ENCODE data around the gene DFFB.
"Not testable (repeated sequence)": the region's sequence is repeated elsewhere in the genome, so short reads cannot be mapped to it uniquely, and the experiment has no call there.

The DFFB gene, protein sequence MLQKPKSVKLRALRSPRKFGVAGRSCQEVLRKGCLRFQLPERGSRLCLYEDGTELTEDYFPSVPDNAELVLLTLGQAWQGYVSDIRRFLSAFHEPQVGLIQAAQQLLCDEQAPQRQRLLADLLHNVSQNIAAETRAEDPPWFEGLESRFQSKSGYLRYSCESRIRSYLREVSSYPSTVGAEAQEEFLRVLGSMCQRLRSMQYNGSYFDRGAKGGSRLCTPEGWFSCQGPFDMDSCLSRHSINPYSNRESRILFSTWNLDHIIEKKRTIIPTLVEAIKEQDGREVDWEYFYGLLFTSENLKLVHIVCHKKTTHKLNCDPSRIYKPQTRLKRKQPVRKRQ

DNA sequence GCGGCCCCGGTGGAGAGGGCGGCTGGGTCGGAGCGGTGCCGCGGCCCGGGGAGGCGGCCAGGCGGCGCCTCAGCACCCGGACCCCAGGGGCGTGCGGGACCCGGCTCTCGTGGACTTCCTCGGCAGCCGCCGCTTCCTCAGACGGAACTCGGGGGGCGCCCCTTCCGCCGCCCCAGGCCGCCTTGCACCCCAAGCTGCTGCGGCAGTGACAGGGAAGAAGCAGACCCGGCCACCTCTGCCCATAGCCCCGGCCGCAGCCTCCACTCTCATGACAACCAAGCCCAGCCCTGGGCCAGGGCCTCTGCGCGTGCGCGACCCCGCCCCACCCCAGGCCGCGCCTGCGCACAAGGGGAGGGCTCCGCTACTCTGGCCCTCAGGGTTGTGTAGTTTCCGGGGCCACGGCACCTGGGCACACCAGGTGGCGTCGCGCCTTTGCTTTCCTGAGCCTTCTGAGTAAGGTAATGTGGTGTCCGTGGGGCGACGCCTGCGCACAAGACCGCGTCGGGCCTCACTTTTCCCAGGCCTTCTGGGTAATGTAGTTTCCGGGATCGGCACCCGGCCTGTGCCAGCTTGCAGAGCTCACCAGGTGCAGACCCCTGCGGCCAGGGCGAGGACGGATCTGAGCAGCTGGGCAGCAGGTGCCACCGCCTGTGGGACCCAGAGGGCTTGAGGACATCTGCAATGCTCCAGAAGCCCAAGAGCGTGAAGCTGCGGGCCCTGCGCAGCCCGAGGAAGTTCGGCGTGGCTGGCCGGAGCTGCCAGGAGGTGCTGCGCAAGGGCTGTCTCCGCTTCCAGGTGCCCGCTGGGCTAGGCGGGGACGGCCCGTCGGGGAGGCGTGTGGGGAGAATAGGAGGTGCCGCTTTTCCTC, at the start of gene DFFB, which contains the start of gene CEP104:
TSS of gene DFFB (plus strand) at position 554 of the 868 bp plus-strand sequence. CDS start at position 682, 128 bp downstream.
TSS of gene CEP104 (minus strand) at position 289 of the 868 bp plus-strand sequence. CDS start 4,804 bp downstream, outside the sequence.
- DNase-seq: peak; percentile 92 to 95

DNA sequence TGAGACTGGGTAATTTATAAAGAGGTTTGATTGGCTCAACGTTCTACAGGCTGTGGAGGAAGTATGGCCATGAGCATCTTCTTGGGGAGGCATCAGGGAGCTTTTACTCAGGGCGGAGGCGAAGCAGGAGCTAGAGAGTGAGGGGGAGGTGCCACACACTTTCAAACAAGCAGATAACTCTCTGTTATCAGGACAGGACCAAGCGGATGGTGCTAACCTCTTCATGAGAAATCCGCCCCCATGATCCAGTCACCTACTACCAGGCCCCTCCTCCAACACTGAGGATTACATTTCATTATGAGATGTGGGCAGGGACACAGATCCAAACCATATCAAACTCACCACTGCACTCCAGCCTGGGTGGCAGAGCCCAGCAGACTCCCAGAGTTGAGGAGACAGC, 49.5 kb upstream of the DFFB start:
- no peak for DNase-seq

DNA sequence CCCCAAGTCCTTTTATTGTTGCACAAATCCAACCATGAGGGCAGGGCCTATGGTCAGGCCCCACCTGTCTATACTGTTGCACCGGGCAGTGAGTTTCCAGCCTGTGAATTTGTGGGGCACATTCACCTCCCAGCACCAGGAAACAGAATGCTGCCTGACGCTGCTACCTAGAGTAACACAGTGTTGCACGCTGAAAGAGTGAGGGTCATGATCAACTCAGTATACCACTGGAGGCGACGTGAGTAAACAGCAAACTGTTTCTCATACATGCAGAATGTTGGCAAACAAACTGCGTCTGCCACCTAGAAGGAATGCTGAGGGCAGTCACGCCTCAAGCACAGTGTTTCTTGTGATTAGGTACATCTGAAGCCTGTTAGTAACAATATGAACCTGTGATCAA, 47.6 kb upstream of the DFFB start:
- DNase-seq: no peak

DNA sequence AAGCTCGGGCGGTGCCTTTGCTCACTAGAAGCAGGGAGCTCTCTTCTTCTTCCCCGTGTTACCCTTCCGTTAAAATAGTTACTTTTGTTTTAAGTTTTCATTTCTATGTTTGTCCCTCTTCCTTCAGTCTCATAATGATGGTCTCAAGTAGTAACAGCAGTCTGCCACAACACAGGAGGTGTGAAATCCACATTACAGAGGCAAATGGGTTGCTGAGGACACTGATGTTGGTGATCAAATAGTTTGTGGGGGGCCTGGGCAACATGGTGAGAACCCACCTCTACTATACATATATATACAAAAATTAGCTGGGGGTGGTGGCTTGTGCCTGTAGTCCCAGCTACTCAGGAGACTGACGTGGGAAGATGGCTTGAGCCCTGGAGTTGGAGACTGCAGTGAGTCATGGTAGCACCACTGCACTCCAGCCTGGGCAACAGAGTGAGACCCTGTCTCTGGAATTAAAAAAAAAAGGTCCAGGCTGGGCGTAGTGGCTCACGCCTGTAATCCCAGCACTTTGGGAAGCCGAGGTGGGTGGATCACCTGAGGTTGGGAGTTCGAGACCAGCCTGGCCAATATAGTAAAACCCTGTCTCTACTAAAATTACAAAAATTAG, 47.0 kb upstream of the DFFB start:
- not testable (repeated sequence) for DNase-seq

DNA sequence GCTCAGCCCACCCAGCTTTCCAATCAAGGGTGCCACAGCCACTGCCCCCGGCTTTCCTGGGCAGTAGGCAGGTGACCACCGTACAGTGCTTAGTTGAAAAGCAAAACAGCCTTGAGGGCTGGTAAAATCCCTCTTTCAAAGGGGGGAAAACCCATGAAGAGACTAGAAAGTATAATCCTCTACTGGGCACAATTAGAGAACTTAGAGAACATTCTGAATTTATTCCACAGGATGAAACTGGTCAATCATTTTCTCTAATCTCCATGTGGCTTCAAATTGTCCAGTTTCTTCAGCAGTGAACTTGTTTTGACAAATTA, 45.7 kb upstream of the DFFB start:
- DNase-seq: no peak

DNA sequence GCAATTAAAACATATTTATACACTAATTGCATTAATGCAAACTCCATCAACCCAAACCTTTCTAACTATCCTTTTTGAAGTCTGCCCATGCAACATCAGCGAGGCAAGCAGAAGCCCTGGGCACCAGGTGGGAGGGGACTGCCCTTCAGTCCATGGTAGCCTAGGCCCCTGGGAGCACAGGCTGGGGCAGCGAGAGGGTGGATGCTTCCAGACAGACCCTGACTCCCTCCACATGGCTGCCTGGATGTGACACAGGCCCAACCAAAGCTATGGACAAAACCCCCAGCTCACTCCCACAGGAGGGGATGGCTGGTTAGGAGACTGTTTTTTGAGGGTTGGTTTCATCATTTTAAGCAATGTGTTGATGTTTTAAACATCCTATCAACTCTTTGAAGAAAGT, 43.2 kb upstream of the DFFB start:
- DNase-seq: no peak

DNA sequence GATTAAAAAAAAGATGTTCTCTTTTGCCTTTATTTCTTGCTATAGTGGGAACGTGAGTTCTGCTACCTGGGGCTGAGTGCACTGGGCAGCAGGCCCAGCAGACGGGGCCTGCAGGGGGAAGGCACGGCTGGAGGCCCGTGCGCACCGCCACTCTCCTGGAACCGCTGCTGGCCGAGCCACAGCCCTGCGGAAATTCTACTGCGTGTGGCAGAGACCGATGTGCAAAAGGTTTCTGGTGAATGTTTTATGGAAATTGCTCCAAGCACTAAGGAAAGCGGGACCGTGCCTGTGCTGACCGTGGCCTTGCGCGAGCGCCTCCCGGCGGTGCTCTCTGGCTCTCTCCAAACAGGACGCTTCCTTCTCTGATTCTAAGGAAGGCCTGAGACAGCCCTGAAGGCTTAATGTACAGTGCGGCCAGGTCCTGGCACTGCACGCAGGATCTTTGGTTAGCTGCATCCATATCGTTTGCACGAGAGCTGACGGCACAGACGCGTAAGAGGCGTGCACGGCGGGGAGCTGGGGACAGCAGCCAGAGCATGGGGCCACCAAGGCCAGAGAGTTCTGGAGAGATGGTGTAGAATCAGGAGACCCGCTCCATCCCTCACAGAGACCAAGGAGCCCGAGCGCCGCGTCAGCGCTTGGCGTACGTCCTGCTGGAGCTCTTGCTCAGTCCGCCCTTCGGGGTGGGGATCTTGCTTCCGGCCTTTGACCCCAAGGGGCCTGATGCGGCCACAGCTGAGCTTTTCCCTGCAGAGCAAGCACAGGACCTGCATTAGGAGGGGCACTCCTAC, 42.3 kb upstream of the DFFB start:
- DNase-seq: no peak

DNA sequence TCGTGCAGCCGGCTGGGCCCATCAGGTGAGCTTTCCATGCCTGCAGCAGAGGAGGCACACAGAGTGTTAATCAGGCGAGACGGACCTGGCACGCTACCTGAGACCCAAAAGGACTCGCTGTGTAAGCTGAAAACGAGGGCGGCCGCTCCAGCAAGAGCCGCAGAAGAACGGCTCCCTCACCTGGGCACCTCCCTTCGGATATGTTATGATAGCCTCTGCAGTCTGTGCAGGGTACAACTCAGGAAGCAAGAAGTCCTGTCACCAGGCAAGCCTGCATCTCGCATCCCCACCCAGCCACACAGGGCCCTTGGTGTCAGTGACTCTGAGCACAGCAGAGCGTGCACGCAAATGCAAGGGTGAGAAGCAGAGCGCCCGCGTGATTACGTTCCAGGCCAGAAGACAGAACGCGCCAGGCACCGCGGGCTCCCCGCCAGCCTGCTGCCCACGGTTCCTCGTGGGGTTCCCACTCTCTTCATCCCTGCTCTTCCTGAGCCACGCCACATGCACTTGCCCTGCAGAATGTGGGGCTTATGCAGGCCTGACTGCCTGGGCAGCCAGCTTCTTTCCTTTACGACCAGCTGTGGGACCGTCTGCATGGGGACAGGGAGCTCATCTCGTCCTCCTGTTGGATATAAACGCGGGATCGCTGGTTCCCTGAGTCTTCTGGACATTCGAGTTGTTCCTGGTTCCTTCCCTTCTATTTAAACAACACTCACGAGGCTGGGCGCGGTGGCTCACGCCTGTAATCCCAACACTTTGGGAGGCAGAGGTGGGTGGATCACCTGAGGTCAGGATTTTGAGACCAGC, 40.7 kb upstream of the DFFB start:
- no peak for DNase-seq

DNA sequence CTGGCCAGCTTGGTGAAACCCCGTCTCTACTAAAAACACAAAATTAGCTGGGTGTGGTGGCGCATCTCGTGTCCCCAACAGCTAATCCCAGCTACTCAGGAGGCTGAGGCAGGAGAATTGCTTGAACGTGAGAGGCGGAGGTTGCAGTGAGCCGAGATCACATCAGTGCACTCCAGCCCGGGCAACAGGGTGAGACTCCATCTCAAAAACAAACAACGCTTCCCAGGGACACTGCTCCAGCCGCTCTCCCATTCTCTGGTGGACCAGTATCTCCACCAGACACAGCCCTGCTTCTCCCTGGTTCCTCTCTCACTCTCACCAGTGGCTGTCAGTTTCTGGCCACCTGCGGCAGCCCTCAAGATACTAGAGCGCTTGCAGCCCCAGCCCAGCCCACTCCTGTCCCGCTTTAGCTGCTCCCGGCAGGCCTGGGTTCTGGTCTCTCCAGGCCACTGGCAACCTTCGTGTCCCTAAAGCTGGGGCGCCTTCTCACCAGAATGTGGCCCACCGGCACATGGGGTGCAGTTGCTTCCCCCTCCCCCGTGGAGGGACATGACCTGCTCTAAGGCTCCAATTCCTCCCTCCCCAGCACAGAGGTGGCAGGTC, 40.0 kb upstream of the DFFB start:
- DNase-seq: no peak

DNA sequence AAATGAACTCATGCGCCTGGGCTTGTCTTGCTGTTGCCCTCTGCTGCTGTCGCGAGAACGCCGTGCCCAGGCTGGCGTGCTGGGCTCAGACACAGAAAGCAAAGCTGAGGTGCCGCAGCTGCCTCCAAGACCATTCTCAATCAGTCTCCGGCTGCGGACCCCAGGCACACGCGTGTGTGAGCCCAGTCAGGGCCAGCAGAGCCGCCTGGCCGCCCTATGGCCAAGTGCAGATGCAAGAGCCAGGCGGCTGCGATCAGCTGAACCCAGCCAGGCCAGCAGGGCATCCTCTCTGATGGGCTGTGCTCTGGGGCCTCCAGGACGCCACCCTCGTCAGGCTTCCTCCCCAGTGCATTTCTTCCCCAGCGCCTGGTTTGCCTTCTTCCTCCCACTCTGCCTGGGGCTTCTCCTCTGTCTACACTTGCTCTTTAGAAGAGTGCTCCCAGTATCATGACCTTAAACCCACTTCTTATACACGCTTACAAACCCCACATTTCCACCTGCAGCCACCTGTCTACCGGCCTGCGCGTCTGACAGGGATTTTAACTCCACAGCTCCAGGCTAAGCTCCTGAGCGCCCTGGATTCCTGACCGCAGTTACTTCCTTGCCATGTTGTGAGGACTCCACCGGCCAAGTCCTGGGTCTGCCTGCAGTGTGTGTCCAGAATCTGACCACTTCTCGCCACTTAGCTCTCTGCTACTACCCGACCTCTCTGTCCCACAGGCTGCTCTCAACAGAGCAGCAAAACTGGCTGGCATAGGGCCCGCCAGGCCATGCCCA, 39.3 kb upstream of the DFFB start:
- no peak for DNase-seq

DNA sequence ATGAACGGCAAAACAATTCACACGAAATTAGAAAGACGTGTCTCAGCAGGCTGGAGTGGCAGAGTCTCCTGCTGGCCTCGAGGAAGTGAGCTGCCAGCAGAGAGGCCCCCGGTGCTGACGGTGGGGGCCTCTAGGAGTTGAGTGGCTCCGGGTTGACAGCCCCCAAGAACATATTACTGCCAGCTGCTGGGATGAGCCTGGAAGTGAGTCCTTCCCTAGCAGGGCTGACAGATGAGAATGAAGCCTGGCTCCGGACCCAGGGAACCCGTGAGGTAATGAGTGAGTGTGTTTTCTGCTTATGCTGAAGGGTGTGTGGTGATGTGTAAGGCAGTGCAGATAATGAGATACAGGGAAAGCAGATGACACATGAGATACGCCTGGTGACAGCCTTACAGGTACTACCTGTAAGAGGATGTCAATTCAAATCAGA, 37.5 kb upstream of the DFFB start:
- no peak for DNase-seq

DNA sequence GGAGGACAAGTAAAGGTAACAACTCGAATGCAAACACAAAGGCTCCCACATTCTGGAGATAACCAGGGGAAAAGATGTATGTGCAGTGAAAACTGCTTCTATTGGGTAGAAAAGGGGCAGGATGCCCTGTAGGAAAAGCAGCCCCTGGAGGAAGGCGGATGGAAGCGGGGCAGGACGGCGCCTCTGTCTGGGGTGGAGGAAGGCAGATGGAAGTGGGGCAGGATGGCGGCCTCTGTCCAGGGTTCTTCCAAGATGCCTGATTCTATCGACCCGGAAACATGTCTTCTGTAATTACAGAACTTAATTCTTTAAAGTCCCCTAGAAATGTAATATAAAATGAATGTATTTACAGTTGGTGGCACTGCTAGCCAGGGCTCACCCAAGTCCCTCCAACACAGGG, 37.0 kb upstream of the DFFB start:
- no peak for DNase-seq

DNA sequence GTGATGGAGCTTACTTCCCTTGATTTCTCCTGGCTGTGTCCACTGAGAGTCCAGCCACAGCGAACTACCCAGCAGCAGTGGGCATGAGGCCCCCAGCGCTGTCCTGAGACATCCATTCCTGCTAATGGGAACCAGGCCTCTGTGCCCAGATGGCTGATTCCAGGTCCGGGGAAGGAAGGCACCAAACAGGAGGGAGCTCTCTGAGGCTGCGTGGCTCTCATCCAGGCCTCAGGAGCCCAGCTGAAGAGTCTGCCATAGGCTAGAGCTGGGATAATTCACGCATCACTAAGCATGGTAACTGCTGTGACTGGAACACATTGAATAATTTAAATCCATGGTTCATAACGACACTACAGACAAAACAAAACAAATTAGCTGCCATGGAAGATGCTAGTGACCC, 36.3 kb upstream of the DFFB start:
- DNase-seq: no peak

DNA sequence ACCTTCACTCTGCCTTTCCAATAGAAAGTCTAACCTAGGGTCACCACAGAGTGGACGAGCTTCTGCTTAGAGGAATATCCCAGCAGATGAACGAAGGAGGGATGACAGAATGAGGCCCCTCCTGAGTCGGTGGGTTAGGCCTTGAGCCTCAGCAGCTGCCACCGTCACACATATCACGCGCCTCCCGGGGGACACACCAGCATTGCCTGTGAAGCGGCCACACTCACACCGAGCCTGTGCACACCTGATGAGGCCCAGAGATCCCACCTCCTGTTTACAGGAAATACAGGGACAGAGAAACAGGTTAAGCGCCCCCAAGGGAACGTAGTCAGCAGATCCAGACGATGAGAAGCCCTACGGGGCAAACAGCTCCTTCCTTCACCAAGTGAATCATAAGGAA, 35.8 kb upstream of the DFFB start:
- no peak for DNase-seq

DNA sequence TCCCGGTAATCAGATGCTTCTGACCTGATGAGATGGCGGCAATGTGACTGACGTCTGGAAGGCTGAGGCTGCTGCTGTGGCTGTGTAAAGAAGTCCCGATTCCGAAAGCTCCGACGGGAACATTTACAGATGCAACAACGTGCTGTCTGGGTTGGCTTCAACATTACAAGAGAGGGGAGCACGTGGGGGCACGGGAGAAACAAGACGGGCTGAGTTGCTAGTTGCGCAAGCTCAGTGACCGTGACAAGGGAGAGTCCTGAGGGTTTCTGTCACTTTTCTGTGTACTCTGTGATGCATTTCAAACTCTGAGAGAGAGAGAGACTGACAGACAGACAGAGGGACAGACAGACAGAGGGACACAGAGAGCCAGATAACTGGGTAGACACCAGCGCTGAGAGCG, 35.4 kb upstream of the DFFB start:
- DNase-seq: no peak

DNA sequence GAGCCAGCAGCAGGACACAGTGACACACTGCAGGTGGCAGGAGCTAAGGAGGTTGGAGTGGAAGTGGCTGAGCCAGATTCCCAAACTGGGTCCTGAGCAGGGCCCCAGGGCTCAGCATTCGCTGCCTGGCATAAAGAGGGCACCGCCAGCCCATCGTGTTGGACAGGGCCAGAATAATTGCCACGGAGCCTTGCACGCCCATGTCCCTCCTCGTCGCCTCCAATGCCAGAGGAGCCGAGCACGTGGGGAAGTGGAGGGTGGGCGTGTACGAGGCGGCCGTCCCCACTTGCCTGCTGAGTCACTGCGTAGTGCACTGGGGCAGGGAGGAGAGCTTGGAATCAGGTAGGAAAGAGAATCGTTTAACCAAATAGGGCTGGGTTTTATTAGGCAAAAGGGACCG, 34.9 kb upstream of the DFFB start:
- DNase-seq: no peak

DNA sequence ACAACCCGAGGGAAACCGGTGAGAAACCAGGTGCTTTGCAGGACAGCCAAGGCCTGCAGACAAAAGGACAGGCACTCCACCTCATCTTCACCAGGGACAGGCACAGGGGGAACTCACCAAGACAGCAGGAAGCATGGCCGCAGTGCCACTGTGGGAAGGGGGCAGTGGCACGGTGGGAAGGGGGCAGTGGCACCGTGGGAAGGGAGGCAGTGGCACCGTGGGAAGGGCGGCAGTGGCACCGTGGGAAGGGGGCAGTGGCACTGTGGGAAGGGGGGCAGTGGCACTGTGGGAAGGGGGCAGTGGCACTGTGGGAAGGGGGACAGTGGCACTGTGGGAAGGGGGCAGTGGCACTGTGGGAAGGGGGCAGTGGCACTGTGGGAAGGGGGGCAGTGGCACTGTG, 32.6 kb upstream of the DFFB start:
- no peak for DNase-seq

DNA sequence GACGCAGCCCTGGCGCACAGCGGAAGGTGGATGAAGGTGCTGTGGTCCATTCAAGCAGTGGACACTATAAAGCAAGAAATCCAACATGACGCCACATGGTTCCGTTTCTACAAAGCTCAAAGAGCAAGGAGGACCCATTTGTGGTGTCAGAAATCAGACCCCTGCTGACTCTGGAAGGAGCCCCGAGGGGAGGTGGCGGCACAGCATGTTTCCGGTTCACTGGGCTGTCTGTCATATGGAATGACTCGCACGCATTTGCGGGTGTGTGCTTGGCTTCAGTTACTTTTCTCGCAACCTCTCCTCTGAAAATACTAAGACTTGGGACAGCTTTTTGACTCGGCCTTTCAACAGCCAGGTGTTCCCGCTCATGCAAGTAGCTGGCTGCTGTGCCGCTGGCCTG, 31.9 kb upstream of the DFFB start:
- DNase-seq: no peak

DNA sequence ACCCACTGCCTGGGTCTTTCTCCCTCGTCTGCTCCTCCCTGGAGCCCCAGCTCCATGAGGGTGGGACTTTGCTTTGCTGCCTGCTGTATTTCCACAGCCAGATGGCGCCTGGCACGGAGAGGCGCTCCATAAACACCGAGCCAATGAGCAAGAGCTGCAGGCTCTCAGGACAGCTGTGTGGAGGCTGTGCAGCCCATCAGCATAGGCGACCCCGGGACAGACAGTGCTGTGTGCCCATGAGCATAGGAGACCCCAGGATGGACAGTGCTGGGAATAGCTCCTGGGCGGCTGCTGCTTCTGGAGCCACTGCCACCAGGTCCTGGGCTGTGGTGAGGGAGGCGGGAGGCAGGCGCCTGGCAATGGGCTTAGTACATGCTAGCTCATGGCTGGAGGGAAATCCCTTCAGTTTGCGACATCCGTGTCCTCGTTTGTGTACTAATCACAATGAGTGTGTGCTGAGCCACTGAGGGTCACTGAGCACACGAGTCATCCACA, 29.4 kb upstream of the DFFB start:
- DNase-seq: no peak

DNA sequence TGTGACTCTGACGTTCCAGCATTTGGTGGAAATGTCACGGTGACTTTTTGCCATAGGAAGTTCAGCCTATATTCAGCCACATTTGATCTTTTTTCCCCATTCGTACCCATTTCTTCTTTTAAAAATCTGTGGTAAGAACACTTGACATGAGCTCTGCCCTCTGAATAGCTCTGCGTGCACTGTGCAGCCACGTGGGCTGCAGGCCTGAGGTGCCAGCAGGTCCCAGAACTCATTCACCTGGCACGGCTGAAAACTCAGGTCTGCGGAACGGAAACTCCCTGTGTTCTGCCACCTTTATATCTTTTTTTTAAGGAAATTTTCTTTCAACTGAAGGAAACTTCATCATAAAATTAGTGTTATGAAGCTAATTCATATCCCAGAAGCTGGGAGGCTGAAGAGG, 28.9 kb upstream of the DFFB start:
- no peak for DNase-seq

DNA sequence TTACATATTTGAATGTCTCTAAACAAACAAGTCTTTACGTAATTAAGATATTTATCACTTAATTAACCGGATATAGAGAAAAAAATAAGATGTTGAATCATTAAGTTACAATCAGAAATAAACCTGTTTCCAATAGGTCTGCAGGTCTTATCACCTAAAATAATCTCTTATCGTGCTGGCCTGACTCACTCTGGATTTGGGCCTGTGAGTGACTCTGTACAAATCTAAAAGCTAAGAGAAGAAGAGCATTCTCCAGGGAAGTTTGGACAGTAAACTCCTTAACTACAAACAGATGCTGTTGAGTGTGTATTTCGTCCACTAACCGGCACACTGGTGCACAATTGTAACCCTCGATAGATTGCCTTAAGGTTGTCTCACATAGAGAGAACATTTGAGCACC, 25.6 kb upstream of the DFFB start:
- no peak for DNase-seq
